ENCODE results near the gene RPL7A.
"Not testable (repeated sequence)": the region's sequence is repeated elsewhere in the genome, so short reads cannot be mapped to it uniquely, and the experiment has no call there.

Gene RPL7A

DNA sequence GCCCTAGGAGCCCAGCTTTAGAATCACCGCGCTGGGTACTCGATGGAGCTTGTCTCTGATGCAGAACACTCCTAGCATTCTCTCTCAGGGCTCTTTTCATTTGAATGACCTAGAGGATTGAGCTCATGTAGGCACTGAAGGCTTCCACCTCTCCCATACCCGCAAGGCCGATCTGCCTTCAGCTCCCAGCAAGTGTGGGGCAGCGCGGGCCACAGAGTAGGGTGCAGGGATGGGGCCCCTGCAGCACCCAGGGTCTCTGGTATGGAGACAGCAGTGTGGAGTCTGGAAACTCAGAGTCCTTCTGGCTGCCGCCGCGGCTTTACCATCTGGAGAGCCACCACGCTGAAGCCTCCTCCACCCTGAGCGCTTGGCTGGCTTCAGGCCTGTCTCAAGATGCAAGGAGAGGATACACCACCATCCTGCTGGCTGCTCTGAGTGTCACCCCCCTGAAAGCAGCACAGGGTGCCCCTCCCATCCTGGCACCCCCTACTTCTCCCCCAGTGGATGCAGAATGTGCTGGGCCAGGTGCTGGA is 41.1 kb downstream of the RPL7A start:
- no peak for DNase-seq (ENCODE audit: low read depth)

DNA sequence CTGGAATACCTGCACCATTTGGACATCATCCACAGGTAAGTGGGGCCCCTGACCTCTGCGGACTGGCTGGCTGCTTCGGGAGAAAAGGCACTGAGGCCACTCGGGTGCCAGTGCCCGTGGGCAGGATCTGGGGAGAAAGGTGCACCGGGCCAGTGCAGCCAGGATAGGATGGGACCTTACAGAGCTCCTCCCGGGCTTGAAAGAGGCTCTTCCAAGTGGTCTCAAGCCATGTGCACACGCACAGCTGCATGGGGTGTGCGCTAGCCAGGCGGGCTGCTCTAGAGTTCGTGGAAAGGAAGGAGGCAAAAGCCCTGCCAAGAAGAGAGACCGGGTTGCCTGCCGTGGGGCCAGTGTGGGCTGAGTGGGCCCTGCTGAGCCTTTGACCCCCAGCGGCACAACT is 41.5 kb downstream of the RPL7A start:
- DNase-seq (ENCODE audit: low read depth), result no peak

DNA sequence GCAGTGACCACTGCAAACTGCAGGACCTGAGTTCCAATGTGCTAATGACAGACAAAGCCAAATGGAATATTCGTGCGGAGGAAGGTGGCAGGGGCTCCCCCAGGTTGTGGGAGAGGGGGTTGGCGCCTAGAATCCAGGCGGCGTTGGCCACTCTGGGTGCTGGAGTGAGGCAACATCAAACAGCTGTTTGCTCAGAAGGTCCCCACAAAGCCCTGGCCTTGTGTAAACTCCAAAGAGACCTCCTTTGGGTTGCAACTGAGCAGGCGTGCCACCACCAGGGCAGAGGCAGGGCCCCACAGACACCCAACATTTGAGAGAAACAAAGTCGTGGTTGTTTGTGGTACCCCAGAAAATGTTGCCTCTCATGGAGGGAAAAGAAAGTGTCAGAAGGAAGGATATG is 42.7 kb downstream of the RPL7A start:
- DNase-seq (ENCODE audit: low read depth), result no peak

DNA sequence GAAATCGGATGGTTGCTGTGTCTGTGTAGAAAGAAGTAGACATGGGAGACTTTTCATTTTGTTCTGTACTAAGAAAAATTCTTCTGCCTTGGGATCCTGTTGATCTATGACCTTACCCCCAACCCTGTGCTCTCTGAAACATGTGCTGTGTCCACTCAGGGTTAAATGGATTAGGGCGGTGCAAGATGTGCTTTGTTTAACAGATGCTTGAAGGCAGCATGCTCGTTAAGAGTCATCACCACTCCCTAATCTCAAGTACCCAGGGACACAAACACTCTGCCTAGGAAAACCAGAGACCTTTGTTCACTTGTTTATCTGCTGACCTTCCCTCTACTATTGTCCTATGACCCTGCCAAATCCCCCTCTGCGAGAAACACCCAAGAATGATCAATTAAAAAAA is 43.4 kb downstream of the RPL7A start:
- not testable (repeated sequence) for DNase-seq (ENCODE audit: low read depth)

DNA sequence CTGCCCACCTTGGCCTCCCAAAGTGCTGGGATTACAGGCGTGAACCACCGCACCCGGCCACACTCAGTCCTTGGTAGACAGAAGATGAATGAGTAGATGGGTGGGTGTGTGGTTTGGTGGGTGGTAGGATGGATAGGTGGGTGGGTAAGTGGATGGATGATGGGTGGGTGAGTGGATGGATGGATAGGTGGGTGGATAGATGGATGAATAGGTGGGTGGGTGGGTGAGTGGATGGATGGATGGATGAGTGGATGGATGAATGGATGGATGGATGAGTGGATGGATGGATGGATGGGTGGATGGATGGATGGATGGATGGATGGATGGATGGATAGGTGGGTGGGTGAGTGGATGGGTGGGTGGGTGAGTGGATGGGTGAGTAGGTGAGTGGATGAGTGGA is 44.3 kb downstream of the RPL7A start:
- DNase-seq (ENCODE audit: low read depth), result not testable (repeated sequence)

DNA sequence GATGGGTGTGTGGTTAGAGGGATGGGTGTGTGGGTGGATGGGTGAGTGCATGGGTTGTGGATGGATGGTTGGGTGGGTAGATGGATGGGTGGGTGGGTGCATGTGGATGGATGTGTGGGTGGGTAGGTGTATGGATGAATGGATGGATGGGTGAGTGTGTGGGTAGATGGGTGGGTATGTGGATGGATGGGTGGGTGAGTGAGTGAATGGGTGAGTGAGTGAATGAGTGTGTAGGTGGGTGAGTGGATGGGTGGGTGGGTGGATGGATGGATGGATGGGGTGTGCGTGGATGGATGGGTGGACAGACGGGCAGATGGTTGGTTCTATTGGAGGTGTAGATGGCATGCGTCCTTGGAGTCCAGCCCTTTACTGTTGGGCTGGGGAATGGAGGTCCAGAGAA is 45.4 kb downstream of the RPL7A start:
- DNase-seq (ENCODE audit: low read depth), result no peak

DNA sequence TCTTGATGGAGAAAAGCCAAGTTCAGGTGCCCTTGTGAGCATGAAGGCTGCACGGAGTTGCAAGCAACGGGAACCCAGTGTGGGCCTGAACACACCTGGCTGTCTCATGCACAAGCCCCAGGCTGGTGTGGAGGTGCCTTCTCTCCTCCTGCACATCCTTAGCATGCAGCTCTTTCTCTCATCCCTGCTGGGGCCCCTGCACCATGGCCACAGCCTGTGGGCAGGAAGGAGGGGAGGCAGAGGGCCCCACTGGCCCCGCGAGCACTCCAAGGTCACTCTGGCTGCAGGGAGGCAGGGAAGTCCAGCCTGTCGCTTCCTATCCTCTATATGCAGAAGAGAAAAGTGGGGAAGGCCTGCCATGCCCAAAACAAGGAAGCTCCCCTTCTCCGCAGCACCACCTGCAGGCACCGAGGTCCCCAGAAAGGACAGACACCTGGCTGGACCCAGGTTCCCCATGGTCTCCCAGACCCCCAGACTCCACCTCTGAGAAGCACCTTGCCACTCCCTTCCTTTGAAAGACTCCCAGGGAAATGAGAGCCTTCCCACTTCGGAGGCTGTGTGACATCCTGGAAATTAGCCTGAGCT is 46.8 kb downstream of the RPL7A start:
- DNase-seq (ENCODE audit: low read depth), result no peak

DNA sequence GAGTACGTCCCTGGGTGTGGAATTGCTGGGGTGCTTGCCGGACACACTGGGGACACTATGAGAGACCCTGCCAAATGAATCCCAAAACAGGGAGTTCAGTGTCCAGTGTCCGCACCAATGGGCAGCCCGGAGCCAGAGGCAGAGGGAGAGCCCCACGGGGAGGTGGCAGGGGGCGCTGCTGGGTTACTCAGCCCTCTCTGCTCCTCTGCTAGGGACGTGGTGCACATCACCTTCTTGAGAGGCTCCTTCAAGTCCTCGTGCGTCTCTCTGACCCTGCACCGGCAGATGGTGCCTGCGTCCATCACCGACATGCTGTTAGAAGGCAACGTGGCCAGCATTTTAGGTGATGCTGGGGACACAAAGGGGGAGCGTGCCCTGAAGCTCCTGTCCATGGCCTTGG is 48.9 kb downstream of the RPL7A start:
- no peak for DNase-seq (ENCODE audit: low read depth)

DNA sequence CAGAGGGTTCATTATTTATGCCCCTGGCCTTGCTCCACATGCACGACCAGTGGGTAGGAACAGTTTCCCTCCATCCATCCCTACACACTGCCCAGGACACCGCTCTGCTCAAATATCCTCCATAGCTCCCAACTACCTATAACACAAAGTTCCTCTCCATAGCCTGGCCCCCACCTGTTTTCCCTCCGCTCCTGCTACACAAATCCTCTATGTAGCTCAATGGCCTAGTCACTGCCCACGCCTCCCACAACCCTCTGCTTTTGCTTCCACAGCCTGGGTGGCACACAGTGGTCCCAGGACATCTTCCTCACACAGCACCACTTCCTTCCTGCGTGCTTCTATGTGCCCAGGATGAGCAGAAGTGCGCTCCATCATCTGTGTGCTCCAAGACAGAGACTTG is 49.4 kb downstream of the RPL7A start:
- no peak for DNase-seq (ENCODE audit: low read depth)

DNA sequence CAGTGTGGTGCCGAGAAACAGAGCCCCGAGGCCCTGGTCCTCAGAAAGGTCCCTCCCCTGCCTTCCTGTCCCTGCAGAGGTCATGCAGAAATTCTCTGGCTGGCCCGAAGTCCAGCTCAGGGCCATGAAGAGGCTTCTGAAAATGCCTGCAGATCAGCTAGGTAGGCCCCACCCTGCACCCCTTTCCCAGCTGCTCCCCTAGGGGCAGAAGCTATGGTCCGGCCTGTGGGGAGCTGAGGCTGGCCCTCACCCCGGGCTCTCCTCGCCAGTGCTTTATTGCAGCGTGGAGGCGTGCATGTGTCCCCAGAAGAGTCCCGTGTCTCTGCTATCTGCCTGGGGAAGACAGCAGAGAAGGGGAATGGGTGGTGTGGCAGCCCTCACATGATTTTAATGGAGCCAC is 49.9 kb downstream of the RPL7A start:
- no peak for DNase-seq (ENCODE audit: low read depth)

DNA sequence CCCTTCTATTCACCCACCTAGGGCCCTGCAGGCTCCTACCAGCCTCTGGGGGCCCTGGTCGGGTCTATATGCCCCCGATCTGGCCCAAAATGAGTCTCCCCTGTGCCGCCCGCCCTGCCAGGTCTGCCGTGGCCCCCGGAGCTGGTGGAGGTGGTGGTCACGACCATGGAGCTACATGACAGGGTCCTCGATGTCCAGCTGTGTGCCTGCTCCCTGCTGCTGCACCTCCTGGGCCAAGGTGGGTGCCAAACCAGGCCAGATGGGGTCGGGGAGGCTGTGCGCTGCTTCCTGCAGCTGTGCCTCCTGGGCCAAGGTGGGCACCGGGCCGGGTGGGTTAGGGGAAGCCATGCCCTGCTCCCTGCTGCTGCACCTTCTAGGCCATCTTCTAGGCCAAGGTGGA is 52.3 kb downstream of the RPL7A start:
- no peak for DNase-seq (ENCODE audit: low read depth)

Measured in T-helper 22 cell (primary cell).